Measurements from ENCODE around the gene CCL4. TPM values are rescaled to one million over a fixed set of nuclear protein-coding genes. Genes with fewer than 3 reads are reported as not detected.
"Not testable (repeated sequence)": the region's sequence is repeated elsewhere in the genome, so short reads cannot be mapped to it uniquely, and the experiment has no call there.

CCL4 gene
- total RNA-seq, result 100 to 1,000 TPM; 379 to 582 TPM

DNA sequence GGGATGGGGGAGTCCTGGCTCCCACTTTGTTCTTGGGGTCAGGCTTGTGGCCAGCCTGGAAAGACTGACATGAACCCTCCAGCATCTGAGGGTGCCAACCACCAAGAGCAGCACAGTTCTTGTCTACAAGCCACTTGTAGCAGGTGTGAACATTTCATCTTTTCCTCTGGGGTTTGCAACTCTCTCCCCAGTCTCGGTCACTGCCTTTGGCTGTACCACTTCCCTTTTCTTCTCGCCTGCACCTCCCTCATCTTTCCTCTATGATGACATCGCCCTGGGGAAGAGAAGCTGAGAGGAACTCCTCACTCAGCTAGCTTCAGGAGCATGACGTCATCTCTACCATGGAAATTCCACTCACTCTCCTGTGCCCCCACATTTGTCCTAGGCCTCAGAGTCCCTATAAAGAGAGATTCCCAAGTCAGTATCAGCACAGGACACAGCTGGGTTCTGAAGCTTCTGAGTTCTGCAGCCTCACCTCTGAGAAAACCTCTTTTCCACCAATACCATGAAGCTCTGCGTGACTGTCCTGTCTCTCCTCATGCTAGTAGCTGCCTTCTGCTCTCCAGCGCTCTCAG is at the start of gene CCL4:
Gene CCL4 (plus strand): TSS at position 427 of the 575 bp plus-strand sequence. CDS start 79 bp downstream, at position 506.
- Mint-ChIP-seq H3K36me3 (peaks cover 15% of the 10 kb centered on the region), H3K27ac (peak within 1 kb of the TSS; percentile 94 to 97), H3K4me3 (peak within 1 kb of the TSS; percentile 92), H3K4me1 (ENCODE audit: low read depth in 2 of 2) (peaks cover 70 to 77% of the 10 kb centered on the region in 2 donors)
- DNase-seq (ENCODE audit: low spot score), result peak; percentile 88
- not testable (repeated sequence) for H3K9me3 Mint-ChIP-seq, H3K27me3 Mint-ChIP-seq
- peak; percentile 85 for ATAC-seq

DNA sequence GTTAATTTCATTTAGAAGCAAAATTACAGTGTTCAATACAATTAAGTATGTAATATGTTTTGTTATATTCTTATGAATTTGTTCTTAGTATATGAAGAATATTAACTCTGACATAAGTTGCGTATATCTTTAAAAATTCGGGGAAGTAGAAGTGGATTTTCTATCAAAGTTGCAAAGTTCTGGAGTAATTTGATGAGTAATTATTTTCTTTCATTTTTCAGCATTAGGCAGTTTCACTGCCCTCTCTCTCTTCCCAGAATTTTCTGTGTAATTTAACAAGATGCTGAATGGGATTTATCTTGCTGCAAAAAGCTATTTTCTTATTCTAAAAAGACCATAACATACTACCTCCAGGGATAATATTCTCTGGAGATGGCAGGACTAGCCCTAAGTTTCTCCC is 48.5 kb upstream of the CCL4 start:
- Mint-ChIP-seq H3K36me3 (peaks cover 17% of the 10 kb centered on the region), H3K9me3 (peaks cover 4% of the 10 kb centered on the region), H3K4me1 (ENCODE audit: low read depth in 2 of 2) (peaks cover 18 to 25% of the 10 kb centered on the region in 2 donors), H3K27me3 (no peaks in the 10 kb centered on the region), H3K4me3 (no peak overlapping the region), H3K27ac (peak overlapping the region; percentile 3 to 6)
- ATAC-seq, result no peak
- DNase-seq (ENCODE audit: low spot score), result no peak

DNA sequence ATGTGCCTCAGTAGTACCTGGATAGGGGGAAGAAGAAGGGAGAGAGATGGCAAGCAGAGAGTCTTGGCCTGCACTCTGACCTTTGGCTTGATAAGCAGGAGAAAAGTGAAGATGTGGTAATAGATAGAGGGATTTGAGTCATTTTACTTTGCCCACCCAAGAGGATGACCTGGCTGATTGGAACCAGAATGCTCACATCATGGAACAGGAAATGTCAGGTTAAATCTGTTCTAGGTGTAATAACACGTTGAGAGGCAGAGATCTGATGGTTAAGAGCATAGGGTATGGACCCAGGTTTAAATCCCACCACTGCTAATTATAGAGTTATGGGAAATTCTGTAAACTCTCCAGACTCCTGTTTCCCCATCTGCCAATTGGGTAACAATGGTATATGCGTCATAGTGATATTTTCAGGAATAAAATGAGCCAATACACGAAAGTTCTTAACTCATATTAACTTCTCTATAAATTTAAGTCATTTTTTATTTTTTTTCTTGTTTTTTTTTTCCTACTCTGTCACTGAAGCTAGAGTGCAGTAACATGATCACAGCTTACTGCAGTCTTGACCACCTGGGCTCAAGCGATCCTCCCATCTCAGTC is 47.6 kb upstream of the CCL4 start:
- H3K36me3 Mint-ChIP-seq, result peaks cover 12% of the 10 kb centered on the region
- peaks cover 3% of the 10 kb centered on the region for H3K9me3 Mint-ChIP-seq
- peak overlapping the region; percentile 3 to 6 for H3K27ac Mint-ChIP-seq
- peaks cover 18 to 26% of the 10 kb centered on the region in 2 donors for H3K4me1 Mint-ChIP-seq (ENCODE audit: low read depth in 2 of 2)
- no peaks in the 10 kb centered on the region for H3K27me3 Mint-ChIP-seq
- ATAC-seq (peak in 1 of 2 donors; percentile 52), DNase-seq (ENCODE audit: low spot score) (no peak)
- no peak overlapping the region for H3K4me3 Mint-ChIP-seq

DNA sequence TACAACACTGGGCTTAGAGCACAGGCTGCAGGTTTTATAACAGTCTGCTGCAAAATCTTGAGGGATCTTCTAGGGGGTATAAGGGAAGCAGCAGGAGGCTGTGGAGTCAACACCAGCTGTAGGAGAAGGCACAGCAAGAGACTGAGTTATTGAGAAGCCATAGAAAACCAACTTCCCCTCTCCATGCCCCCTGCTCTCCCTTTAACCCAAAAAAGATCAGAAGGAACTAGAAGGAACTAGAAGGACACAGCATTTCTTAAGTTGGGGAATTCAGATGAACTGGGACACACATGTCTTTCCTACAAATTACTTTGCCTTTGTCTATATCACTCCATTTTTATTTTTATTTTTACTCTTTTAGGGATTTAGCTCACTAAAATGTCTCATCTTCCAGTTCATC is 45.7 kb upstream of the CCL4 start:
- no peak for ATAC-seq
- H3K4me3 Mint-ChIP-seq, result no peak overlapping the region
- H3K4me1 Mint-ChIP-seq (ENCODE audit: low read depth in 2 of 2), result peaks cover 21 to 32% of the 10 kb centered on the region in 2 donors
- peak overlapping the region in 1 of 2 donors; percentile 56 for H3K27ac Mint-ChIP-seq
- peaks cover 13% of the 10 kb centered on the region for H3K36me3 Mint-ChIP-seq
- no peaks in the 10 kb centered on the region for H3K27me3 Mint-ChIP-seq
- DNase-seq (ENCODE audit: low spot score), result no peak
- peaks cover 3% of the 10 kb centered on the region for H3K9me3 Mint-ChIP-seq

DNA sequence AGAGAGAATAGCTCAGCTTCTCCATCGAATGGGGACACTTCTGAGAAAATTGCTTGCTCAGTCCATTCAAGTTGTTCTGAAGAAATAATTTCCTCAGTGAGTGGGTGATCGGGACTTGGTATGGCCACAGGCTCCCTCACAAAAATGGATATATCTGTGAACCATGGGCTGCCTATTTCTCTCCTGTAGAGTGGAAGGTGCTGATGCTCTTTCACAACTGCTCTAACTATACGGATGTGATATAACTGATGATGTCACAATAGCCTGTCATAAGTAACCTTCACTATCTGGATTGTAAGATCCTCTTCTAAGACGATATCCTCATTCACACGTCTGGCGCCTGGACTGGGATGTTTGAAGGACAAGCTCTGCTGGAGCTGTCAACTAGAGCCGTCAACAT is 44.2 kb upstream of the CCL4 start:
- DNase-seq (ENCODE audit: low spot score) (no peak), ATAC-seq (no peak)
- H3K9me3 Mint-ChIP-seq, result peaks cover 3% of the 10 kb centered on the region
- no peak overlapping the region for H3K4me3 Mint-ChIP-seq
- H3K4me1 Mint-ChIP-seq (ENCODE audit: low read depth in 2 of 2), result peaks cover 30 to 45% of the 10 kb centered on the region in 2 donors
- no peaks in the 10 kb centered on the region for H3K27me3 Mint-ChIP-seq
- H3K27ac Mint-ChIP-seq, result no peak overlapping the region
- peaks cover 27% of the 10 kb centered on the region for H3K36me3 Mint-ChIP-seq

DNA sequence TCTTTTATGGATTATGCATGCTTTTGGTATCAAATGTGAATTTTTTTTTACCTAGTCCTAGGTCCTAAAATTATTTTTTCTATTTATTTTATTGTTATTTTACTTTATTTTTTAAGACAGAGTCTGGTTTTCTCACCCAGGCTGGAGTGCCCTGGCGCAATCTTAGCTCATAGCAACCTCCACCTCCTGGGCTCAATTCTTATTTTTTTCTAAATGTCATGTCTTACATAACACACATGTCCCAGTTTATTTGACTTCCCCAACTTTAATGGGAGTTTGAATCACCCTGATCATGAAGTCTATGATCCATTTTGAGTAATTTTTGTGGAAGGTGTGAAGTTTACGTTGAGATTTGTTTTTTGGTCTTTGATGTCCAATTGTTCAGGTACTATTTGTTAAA is 42.8 kb upstream of the CCL4 start:
- DNase-seq (ENCODE audit: low spot score), result no peak

DNA sequence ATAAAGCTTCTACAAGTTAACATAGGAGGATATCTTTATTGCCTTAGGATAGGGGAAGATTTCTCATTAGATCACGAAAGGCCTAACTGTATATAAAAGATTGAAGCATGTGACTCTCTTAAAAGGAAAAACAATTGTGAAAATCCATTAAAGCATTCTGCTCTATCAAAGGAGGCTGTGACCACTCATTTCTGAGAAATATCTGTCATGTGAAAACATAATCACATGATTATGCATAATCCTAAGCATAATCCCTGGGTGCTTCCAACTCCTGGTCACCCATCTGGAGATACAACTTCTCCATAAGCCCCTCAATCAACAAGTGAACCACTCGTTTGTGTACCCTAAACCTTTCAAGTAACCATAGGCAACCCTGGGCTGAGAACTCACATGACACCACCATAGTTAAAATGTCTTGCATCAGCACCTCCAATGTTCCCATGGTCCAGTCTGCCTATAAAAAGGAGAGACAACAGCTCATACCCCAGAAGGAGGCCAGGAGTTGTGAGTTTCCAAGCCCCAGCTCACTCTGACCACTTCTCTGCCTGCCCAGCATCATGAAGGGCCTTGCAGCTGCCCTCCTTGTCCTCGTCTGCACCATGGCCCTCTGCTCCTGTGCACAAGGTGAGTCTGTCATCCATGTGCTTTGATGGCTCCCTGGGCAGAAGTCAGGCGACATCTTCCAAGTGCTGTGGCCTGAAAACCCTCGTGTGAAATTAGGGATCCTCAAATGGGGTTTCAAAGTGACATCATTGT is 39.7 kb upstream of the CCL4 start, which contains the start of gene CCL18:
Gene CCL18 (plus strand): TSS at position 487 of the 756 bp plus-strand sequence. CDS start 71 bp downstream, at position 558.
- ATAC-seq (no peak), DNase-seq (ENCODE audit: low spot score) (no peak)
- Mint-ChIP-seq H3K27me3 (no peaks in the 10 kb centered on the region), H3K9me3 (peaks cover 7% of the 10 kb centered on the region), H3K27ac (peak within 1 kb of the TSS; percentile 92 to 98), H3K36me3 (peaks cover 35% of the 10 kb centered on the region), H3K4me3 (peak within 1 kb of the TSS; percentile 68), H3K4me1 (ENCODE audit: low read depth in 2 of 2) (peaks cover 48 to 68% of the 10 kb centered on the region in 2 donors)

More for the DNA sequence above, 42.8 kb upstream of the CCL4 start:
- H3K36me3 Mint-ChIP-seq, result peaks cover 35% of the 10 kb centered on the region
- ATAC-seq, result no peak
- H3K4me3 Mint-ChIP-seq, result no peak overlapping the region
- peaks cover 37 to 51% of the 10 kb centered on the region in 2 donors for H3K4me1 Mint-ChIP-seq (ENCODE audit: low read depth in 2 of 2)
- no peaks in the 10 kb centered on the region for H3K27me3 Mint-ChIP-seq
- H3K9me3 Mint-ChIP-seq, result peaks cover 7% of the 10 kb centered on the region
- no peak overlapping the region for H3K27ac Mint-ChIP-seq

DNA sequence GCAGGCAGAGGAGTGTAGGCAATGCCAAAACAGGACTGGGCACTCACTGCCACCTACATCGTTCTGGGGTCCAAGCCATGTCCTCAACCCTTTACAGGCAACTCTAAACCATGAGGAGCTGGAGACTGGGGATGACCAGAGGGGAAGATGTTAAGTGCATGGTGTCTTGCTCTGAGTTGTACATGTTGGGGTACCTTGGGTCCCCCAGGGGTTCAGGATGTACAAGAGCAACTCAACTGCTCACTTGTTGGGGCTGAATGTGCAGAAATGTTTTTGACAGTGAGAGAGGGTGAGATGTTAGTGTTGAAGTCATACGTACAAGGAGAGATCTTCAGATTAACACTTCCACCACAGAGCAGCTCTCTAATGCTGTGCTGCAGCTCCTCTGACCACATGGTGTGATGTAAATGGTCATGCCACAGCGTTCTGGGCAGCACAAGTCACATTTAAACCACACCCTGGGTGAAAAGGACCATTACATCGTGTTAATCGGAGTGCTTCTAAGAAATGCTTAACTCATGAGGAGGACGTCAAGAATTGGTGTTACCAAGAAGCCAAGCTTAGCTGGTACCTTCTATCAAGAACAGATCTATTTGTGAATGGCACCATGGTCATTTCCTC is 37.2 kb upstream of the CCL4 start:
- no peaks in the 10 kb centered on the region for H3K27me3 Mint-ChIP-seq
- H3K4me3 Mint-ChIP-seq, result peak overlapping the region; percentile 68
- peak; percentile 96 to 97 for ATAC-seq
- H3K36me3 Mint-ChIP-seq, result peaks cover 27% of the 10 kb centered on the region
- H3K9me3 Mint-ChIP-seq, result peaks cover 3% of the 10 kb centered on the region
- H3K27ac Mint-ChIP-seq, result peak overlapping the region; percentile 92 to 98
- DNase-seq (ENCODE audit: low spot score), result peak; percentile 90
- peaks cover 65 to 84% of the 10 kb centered on the region in 2 donors for H3K4me1 Mint-ChIP-seq (ENCODE audit: low read depth in 2 of 2)

DNA sequence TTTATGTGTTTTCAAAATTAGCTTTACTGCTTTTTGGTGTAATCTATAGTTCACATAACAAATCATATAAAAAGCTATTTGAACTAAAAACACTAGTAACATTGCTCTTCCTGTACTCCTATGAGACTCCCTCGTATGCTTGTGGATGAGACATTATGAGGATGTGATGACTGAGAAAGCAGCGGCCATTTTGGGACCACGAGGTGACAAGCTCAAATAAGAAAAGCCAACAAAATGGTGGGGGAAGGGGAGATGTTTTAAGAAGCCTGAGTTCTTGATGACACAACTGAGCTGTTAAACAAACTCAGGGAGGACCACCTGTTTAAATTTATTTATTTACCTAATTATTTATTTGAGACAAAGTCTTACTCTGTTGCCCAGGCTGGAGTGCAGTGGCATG is 35.1 kb upstream of the CCL4 start:
- Mint-ChIP-seq H3K4me3 (peak overlapping the region; percentile 61), H3K27me3 (no peaks in the 10 kb centered on the region), H3K4me1 (ENCODE audit: low read depth in 2 of 2) (peaks cover 73 to 95% of the 10 kb centered on the region in 2 donors), H3K9me3 (peaks cover 3% of the 10 kb centered on the region), H3K27ac (peak overlapping the region; percentile 92 to 98), H3K36me3 (peaks cover 16% of the 10 kb centered on the region)
- ATAC-seq (no peak), DNase-seq (ENCODE audit: low spot score) (no peak)

DNA sequence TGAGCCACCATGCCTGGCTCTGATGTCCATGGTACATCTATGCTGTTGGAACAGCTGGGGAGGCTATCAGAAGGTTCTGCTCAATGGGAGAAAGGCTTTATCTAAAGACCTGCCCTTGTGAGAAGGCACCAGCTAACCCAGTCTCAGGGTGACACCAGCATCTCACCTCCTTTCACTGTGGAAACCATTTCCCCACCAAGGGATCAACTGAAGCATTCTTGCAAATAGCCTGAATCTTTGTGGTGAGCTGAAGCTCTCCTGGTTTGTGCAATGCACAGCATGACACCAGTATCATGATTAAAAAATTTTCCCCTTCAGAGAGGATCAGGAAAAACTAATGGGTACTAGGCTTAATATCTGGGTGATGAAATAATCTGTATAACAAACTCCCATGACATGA is 34.5 kb upstream of the CCL4 start:
- peak overlapping the region; percentile 72 for H3K4me3 Mint-ChIP-seq
- H3K9me3 Mint-ChIP-seq, result peaks cover 3% of the 10 kb centered on the region
- H3K27ac Mint-ChIP-seq, result peak overlapping the region; percentile 92 to 98
- H3K36me3 Mint-ChIP-seq, result peaks cover 11% of the 10 kb centered on the region
- peak; percentile 81 for DNase-seq (ENCODE audit: low spot score)
- peak; percentile 29 to 61 for ATAC-seq
- no peaks in the 10 kb centered on the region for H3K27me3 Mint-ChIP-seq
- H3K4me1 Mint-ChIP-seq (ENCODE audit: low read depth in 2 of 2), result peaks cover 72 to 95% of the 10 kb centered on the region in 2 donors

DNA sequence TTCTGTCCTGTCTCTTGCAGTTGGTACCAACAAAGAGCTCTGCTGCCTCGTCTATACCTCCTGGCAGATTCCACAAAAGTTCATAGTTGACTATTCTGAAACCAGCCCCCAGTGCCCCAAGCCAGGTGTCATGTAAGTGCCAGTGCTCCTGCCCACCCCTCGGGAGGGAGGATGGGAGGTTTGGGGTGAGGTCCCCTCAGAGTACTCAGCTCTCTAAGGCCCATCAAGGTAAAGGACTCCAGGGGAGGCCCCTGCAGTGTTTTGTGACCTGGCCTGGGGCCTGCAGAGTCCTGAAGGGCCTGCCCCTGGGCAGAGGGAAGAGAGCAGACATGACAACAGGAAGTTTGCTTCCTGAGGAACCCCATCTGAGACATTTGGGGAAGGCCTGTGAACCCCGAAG is 33.2 kb upstream of the CCL4 start:
- peak overlapping the region; percentile 72 for H3K4me3 Mint-ChIP-seq

DNA sequence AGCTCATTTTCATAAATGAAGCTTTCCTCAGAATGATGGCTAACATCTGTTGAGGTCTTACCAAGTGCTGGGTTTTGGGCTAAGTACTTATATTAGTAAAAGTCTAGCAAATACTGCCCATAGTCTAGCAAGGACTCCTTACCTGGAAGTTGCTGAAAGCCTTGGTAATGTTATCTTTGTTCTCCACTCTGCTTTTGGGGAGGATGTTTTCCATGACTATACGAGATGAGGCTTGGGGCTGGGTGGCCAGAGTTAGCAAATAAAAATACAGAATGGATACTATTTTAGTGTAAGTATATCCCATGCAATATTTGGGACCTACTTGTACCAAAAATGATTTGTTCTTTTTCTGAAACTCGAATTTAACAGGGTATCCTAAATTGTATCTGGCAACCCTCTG is 31.9 kb upstream of the CCL4 start:
- H3K27ac Mint-ChIP-seq, result peak overlapping the region; percentile 92 to 98
- H3K9me3 Mint-ChIP-seq, result no peaks in the 10 kb centered on the region
- peaks cover 66 to 86% of the 10 kb centered on the region in 2 donors for H3K4me1 Mint-ChIP-seq (ENCODE audit: low read depth in 2 of 2)
- H3K4me3 Mint-ChIP-seq, result peak overlapping the region; percentile 64
- ATAC-seq, result no peak
- H3K36me3 Mint-ChIP-seq, result no peaks in the 10 kb centered on the region
- no peak for DNase-seq (ENCODE audit: low spot score)
- no peaks in the 10 kb centered on the region for H3K27me3 Mint-ChIP-seq

More for the DNA sequence above, 33.2 kb upstream of the CCL4 start:
- no peaks in the 10 kb centered on the region for H3K9me3 Mint-ChIP-seq
- peaks cover 1% of the 10 kb centered on the region for H3K36me3 Mint-ChIP-seq
- H3K4me1 Mint-ChIP-seq (ENCODE audit: low read depth in 2 of 2), result peaks cover 70 to 92% of the 10 kb centered on the region in 2 donors
- no peaks in the 10 kb centered on the region for H3K27me3 Mint-ChIP-seq
- H3K27ac Mint-ChIP-seq, result peak overlapping the region; percentile 92 to 98
- DNase-seq (ENCODE audit: low spot score), result no peak
- ATAC-seq, result no peak

DNA sequence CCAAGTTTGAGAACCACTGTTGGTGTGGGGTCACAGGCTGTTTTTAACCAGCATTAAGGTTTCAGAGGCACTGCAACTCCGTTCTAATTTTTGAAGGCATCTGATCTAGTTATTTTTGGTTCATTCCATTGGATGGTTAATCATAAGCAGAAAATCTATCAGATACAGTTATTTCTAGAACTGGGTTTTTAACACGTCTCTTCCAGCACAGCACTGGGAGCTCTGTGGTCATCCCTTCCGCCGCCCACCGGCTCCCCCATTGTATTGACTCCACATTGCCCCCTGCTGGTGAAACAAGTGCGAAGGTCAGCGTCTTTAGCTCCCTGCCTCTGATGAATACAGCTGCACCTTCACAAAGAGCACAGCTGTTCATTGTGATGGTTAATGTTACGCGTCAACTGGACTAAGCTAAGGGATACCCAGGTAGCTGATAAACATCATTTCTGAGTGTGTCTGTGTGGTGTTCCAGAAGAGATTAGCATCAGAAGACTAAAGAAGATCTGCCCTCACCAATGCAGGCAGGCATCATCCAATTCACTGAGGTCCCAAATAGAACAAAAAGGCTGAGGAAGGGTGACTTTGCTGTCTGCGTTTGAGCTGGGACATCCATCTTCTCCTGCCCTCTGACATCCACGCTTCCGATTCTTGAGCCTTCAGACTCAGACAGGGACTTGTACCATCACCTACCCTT is 31.1 kb upstream of the CCL4 start:
- H3K4me3 Mint-ChIP-seq, result peak overlapping the region; percentile 64
- peaks cover 63 to 80% of the 10 kb centered on the region in 2 donors for H3K4me1 Mint-ChIP-seq (ENCODE audit: low read depth in 2 of 2)
- no peaks in the 10 kb centered on the region for H3K27me3 Mint-ChIP-seq
- H3K9me3 Mint-ChIP-seq, result no peaks in the 10 kb centered on the region
- H3K36me3 Mint-ChIP-seq, result peaks cover under 1% of the 10 kb centered on the region
- H3K27ac Mint-ChIP-seq, result peak overlapping the region; percentile 92 to 98
- peak; percentile 89 for DNase-seq (ENCODE audit: low spot score)
- ATAC-seq, result peak; percentile 84

Measured in natural killer cell treated with Interleukin-12 subunit alpha and Interleukin-12 subunit beta and Interleukin-15 and Interleukin-18, amount 100 ng/mL, for 72 hours (primary cell).